GM18870 (cell line): Measurements from ENCODE around the gene SHISAL1.
"Not testable (repeated sequence)": the region's sequence is repeated elsewhere in the genome, so short reads cannot be mapped to it uniquely, and the experiment has no call there.

ENCODE experiments used
- ATAC-seq: cut with Tn5 transposase; IDR thresholded peaks from one replicate; pipeline ENCODE4 v1.9.1; 2021; ENCODE audit warnings: moderate library complexity; ENCODE audit not compliant: unreplicated experiment

Gene SHISAL1

DNA sequence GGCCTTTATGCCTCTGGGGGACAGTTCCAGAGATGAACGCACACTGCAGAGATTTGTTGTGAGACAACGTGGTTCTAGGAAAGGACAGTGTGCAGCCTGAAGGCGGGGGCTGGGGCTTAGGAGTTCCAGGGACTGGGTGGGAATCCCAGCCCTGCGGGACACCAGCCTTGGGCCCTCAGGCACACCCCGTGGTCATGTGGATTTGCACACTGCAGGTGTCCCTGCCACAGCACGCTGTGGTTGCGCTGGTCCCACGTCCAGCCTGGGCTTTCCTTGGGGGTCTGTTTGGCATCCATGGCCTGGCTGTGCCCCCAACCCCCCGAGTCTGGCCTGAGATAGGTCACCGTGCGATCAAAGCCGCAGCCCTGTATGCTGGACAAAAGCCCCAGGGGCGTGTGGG is 7.3 kb downstream of the SHISAL1 start:
- no peak for ATAC-seq

DNA sequence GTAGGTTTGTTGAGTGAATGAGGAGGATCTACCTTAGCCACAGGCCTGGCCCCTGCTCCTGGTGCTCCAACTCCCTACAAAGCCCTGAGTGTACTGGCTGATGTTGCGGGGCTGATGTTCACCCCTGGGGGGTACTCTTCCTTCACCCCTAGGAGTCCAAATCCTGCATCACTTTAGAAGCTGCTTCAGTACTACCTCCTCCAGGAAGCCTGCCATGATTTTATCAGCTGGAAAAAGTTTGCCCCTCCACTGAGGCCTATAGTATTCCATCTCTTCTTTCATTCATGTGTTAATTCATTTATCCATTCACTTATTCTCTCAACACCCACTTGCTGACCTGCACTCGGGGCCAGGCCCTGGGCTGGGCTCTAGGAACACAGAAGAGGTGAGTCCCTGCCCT is 7.8 kb downstream of the SHISAL1 start:
- ATAC-seq, result no peak

DNA sequence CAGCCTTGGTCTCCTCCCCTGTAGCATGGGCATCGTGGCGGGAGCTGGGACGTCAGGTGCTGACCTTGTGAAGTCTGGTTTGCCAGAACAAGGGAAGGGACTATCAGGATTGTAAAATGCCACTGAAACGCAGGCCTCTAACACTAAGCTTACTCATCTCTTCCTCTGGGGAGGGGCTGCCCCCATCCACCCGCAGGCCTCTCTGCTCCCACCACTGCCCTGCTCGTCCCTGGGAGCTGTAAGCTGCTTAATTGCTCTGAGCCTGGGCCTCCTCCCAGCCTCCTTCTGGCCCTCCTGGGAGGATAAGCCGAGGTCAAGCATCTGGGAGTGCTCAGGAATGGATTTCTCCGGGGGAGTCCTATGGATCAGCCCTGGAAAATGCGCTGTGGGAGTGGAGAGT is 8.4 kb downstream of the SHISAL1 start:
- ATAC-seq, result no peak

DNA sequence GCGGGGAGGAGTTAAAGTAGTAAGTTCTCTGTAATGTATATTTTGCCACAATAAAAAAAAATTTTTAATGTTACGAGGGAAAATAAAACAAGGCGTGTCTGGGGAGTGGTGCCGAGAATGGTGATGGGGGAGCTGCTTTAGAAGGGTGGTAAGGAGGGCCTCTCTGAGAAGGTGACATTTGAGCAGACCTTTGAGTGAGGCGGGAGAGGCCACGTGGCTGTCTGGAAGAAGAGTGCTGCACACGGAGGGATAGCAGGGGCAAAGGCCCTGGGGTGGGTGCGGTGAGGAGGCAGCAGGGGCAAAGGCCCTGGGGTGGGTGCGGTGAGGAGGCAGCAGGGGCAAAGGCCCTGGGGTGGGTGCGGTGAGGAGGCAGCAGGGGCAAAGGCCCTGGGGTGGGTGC is 10.4 kb downstream of the SHISAL1 start:
- ATAC-seq, result not testable (repeated sequence)

DNA sequence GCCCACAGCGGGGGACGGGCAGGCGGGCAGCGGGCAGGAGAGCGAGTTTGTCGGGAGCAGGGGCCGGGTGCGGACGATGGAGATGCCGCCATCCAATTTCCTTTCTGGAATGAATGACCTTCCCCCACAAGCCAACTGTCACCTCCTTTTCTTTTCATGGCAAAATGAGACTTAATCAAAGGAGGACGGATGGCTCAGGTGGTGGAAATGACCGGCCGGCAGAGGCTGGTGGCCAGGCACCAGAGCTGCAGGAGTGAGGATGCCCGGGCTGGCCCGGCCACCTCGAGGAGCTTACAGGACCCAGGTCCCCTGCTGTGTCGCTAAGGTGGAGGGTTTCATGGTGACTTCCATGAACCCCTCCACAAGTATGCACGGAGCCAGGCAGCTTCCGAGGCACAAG is 11.7 kb downstream of the SHISAL1 start:
- ATAC-seq, result no peak

DNA sequence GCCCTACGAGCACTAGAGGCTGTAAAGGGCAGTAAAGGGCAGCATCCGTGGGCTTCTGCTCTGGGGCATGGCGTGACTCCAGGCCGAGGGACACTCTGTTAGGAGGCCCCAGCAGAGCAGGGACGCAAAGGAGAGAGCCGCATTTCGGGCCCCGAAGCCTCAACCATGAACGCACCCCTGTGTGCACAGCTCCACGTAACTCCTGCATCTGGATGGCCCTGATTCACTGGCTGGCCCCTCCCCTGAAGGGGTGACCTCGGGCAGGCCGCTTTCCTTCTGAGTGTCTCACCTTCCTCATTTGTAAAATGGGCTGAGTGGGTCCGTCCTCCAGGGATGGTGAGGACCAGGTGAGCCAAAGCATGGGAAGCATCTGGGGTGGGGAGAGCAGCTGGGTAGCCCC is 13.6 kb downstream of the SHISAL1 start:
- no peak for ATAC-seq

DNA sequence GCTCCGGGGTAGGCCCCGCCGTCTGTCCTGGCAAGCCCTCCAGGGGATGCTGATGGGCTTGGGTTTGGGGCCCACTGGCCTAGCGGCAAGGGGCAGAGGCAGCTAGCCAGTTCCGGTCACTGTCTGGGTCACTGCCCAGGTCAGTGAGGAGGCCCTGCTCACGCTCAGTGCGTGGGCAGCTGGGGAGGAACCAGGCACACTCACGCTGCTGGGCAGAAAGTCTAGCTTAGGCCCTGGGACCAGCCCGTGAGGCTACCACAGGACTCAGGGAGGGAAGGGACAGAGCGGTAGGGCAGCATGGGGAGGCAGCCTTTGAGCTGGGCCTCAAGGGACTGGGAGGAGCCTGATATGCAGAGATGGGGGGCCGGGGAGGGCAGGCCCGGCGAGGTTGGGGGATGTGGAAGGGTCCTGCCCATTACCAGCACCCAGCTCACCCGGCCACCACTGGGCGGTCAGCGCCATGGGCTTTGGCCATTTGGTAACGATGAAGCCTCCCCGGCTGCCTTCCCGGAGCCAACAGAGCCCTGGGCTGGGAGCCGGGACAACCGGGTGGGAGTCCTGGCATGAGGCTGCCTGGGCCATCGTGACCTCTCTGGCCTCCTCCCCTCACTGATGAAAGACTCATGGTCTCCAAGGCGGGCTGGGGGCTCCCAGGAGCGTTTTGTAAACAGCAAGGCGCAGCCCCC is 14.2 kb downstream of the SHISAL1 start:
- ATAC-seq, result no peak

DNA sequence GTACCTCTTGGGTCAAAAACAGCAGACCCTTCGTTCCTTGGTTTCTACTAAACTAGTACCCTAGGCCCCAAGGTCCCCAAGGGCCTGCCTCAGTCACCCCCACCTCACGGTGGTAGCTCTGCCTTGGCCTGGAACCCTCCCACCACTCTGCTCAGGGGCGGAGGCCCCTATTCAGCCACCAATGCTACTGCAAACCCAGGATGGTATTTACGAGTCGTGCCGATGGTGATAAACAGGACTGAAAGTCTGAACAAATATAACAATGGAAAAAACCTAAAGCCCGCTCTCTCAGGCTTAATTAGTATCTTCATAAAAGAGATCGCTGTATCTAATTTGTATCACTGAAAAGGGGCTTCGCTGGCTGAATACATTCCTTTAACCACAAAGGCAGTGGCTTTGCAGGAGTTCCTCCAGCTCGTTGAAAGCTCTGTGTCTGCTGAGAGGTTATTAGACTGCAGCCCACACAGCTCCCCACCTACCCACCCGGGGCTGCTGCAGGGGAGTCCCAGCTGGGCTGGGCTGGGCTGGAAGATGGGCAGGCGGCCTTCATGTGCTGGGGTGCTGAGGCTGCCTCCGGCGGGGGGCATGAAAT is 15.2 kb downstream of the SHISAL1 start:
- ATAC-seq, result no peak

DNA sequence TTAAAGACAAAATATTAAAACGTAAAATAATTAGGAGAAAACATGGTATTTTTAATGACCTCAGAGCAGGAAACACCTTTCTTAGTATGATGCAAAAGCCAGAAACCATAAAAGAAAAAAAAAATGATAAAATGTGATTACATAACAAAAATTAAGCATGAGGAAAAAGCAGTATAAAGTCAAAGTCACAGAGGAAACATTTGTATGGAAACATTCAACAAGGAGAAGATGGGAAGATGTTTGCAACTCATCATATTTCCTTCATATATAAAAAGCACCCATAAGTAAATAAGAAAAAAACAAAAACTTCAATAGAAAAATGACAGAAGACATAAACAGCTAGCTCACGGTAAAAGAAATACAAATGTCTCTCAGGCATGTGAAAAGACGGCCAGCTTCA is 17.3 kb downstream of the SHISAL1 start:
- ATAC-seq, result no peak

DNA sequence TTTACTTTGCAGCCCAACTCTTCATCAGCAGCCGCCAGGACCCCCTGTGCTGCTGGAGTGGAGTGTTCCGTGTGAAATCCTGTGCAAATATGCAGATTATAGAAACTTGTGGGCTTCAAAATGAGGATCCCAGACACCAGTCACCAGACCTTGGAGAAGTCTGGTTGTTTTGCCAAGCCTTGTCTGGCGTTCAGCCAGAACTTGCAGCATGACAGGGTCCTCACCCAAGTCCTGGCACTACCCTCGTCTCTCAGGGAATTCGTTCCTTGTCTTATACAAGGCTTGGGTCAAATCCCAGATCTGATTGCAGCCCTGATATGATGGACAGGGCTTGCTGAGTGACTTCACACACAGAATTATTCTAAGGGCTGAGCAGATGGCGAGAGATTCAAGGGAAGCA is 18.9 kb downstream of the SHISAL1 start:
- no peak for ATAC-seq

DNA sequence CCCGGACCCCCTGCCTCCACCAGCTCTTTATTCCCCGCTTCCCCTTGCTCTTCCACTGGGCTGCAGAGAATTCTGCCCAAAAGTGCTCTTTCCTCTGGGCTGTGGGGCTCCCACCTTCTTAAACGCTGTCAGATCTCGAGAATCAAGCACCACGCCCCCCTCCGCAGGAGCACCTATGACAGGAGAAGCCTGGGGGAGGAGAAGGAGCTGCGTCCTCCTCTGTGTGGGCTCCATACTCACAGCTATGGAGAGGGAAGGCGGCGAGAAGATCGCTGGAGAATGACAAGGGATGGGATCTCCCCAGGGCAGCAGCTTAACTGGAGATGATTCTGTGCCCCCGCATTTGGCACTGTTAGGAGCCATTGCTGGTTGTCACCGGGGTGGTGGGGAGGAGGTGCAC is 19.7 kb downstream of the SHISAL1 start:
- no peak for ATAC-seq

DNA sequence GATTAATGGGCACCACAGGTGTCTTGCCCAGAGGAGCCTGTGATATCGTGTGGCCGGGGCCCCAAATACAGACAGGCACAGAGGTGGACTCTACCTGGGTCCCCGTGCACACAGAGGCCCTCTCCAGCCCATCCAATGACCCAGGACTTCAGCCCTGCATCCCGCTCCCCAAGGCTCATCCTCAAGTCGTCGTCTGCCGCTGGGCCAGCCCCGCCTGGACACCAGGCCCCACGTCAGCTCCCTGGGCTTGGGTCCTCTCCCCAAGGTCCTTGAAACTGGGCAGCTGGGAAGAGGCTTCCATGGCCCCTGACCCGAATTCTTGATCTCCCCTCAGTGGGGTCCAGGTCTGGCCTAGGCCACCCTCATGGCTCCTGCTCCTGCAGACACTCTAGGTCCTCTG is 20.2 kb downstream of the SHISAL1 start:
- no peak for ATAC-seq

DNA sequence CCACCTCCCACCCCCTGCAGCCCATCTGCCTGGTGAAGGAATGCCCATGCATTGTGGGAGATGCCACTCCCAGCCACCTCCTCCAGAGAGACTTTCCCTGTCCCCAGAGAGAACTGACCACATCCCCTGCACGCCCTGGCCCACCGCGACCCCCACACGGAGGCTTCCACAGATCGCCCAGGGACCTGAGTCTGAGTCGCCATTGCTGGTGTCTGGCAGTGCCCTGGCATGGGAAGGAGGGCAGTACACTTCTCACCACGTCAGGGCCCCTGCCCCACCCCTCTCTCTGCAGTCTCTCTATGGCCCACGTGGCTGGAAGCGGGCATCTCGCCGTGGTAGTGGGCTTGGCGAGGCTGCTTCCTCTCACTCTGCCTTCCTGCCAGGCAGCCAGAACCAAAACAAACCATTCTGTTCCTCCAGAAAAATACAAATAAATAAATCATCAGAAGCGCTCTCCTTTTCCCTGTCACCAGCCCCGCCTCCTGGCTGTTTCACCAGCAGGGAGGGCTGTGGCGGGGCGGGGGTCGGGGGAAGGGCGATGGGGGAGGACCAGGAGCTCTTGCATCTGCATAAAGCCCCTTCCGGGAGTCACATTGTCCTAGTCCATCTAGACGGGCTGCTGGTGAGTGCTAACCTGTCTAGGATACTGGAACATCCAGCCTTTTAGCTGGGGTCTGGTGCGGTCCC is 20.9 kb downstream of the SHISAL1 start:
- no peak for ATAC-seq

DNA sequence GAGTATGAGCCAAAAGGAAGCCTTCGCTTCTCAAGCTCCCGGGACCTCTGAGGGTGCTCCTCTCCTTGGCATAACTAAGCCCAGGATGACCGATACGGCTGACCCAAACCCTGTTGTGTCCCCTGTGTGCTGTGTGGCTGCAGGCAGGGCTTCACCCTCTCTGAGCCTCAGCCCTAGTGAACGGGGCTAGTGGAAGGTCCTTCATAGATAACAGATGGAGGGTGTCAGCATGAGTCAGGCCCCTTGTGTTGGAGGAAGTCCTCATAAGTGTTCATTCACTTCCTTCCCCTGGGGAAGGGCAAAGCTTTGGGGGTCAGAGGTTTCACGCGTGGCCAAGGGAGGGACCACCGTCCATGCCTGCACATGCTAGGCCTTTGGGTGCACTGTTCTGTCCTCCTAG is 21.5 kb downstream of the SHISAL1 start:
- no peak for ATAC-seq

DNA sequence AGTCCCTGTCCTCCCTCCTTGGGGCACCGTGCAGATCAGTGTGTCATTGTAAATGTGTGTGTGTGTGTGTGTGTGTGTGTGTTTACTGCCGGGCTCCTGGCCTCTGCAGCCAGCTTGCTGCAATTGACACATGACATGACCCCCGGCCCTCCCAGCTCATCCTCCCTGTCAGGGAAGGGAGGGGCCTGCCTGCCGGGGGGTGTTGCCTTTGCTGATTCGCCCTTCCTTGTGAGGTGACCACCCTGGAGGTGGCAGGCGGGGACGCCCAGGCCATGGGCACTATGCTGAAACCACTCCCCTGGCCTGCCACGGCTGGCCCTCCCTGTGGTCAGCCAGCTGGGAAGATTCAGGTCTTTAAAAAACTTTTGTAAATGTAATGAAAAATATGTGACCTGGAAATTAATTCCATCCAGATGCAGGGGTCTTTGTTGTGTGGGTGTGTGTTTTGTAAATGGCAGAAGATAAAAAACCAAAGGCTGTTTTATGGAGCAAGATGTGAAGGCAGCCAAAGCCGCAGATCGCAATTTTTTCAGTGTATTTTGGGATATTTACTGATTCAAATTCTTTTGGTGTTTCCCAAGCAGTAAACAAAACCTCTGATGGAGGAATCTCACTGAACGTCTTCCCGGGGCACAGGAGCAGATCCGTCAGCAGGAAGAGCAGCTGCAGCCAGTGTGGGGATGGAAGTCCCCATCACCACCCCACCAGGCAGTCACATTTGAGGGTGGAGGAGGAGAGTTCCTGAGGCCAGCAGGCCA is 23.2 kb downstream of the SHISAL1 start:
- ATAC-seq, result no peak

DNA sequence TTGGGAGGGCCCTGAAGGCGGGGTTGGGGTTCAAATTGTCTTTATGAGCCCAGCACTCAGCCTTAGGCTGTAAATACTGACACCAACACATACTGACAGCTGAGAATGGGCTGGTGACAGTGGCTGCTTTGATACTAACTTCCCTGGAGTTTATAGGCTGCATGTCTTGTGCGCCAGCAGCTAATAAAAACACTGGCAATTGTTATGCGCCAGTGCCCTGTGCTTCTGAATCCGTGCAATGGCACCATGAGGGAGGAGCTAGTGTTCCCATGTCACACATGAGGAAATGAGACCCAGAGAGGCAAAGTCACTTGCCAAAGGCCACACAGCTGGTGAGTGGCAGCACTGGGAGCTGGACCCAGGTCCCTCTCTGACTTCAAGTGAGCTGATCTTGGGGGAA is 23.8 kb downstream of the SHISAL1 start:
- no peak for ATAC-seq

DNA sequence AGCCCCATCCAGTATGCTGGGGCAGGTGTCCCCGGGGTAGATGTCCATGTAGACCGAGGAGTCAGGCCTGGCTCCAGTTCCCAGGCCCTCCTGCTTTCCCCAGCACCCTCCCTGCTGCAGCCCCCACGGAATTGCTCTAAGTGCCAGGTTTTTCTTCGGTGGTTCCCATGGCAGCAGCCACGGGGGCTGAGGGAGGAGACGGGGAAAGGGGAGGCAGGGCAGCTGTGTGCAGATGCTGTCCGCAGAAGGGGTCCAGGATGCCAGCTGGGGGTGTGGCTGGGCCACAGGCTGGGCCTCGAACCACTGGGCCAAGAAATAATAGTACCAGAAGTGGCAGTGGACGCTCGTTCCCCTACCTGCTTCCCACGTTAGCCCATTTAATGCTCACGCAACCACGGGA is 25.0 kb downstream of the SHISAL1 start:
- ATAC-seq, result no peak

DNA sequence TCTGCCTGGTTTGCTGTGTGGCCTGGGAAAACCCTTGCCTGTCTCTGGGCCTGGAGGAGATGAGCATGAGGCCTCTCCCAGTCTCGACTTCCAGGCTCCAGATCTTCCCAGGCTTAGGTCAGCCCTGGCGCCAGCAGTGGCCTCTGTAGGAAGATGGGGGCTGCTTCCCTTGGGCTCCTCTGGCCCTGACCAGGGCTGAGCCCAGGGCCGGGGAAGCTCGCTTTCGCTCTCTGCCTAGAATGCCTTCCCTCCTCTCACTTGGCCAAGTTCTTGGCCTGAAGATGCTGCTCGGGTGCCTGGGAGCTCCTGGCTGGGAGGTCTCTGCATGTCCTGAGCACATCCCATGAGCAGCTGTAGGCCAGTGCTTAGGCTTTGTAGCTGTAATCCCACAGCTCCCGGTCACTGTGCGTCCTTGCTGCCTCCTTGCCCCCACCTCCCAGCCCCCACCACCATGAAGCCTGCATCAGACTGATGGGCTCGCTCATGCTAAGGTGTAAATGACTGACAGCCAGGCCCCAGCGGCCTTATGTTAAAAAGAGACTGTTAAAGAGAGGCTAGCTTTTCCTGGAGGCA is 25.5 kb downstream of the SHISAL1 start:
- no peak for ATAC-seq

DNA sequence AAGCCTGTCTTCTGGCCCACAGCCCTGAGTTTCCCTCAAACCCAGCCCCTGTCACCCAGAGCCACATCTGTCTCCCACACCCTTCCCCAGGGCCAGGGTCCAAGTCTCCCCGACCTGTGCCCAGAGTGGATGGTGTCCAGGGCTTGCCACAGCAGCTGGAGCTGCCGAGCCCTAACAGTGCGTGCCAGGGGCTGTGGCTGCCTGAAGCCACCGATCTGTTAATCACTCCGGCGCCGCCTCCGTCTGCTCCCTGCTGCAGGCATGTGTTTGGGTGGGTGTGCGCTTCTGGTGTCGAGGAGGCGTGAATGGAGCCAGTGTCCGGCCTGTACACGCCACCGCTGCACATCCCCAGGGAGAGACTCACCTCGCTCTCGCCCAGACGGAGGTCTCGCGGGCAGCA is 26.1 kb downstream of the SHISAL1 start:
- ATAC-seq, result no peak

DNA sequence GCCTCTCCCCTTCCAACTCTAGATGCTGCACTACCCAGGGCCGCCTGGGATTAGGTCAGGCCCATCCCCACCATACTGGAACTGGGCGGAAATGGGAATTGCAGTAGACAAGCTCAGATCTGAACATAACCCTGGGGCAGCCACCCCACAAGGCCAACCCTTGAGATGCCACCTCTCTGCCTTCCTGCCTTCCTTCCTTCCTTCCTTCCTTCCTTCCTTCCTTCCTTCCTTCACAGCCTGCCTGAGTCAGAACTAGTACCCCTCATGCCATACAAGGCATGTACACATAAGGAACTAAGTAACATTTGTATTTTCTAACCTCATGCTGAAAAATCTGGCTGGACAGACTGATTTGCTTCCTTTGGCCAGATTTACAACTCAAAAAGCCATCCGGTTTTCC is 28.0 kb downstream of the SHISAL1 start:
- no peak for ATAC-seq
